ENCODE measurements around the gene FFAR1.
"Not testable (repeated sequence)": the region's sequence is repeated elsewhere in the genome, so short reads cannot be mapped to it uniquely, and the experiment has no call there.

DNA sequence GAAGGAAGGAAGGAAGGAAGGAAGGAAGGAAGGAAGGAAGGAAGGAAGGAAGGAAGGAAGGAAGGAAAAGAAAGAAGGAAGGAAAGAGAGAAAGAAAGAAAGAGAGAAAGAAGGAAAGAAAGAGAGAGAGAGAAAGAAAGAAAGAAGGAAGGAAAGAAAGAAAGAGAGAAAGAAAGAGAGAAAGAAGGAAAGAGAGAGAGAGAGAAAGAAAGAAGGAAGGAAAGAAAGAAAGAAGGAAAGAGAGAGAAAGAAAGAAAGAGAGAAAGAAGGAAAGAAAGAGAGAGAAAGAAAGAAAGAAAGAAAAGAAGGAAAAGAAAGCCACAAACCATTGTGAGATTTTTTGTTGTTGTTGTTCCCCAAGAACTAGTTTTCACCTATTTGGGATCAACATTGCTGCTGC, 26.3 kb downstream of the FFAR1 start:
- TF ChIP-seq JUND (IDR thresholded peaks at IDR 0.05); NRF1 (IDR thresholded peaks at IDR 0.05; ENCODE audit: low read depth, low read length); CTCF (IDR thresholded peaks at IDR 0.05); TAF1 (IDR thresholded peaks at IDR 0.05; ENCODE audit: borderline replicate concordance, low read depth, low read length); GABPA (IDR thresholded peaks at IDR 0.05; ENCODE audit: low read depth); MEF2A (IDR thresholded peaks at IDR 0.05; ENCODE audit: borderline replicate concordance, low read depth); REST (IDR thresholded peaks at IDR 0.05; ENCODE audit: low read depth, low read length): not testable (repeated sequence)
- TF ChIP-seq, protein P1, sequence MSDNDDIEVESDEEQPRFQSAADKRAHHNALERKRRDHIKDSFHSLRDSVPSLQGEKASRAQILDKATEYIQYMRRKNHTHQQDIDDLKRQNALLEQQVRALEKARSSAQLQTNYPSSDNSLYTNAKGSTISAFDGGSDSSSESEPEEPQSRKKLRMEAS (IDR thresholded peaks at IDR 0.05; ENCODE audit: low read depth) = not testable (repeated sequence)

Measured in SK-N-SH (cell line).